ENCODE measurements around the gene AHCYL2.

DNA sequence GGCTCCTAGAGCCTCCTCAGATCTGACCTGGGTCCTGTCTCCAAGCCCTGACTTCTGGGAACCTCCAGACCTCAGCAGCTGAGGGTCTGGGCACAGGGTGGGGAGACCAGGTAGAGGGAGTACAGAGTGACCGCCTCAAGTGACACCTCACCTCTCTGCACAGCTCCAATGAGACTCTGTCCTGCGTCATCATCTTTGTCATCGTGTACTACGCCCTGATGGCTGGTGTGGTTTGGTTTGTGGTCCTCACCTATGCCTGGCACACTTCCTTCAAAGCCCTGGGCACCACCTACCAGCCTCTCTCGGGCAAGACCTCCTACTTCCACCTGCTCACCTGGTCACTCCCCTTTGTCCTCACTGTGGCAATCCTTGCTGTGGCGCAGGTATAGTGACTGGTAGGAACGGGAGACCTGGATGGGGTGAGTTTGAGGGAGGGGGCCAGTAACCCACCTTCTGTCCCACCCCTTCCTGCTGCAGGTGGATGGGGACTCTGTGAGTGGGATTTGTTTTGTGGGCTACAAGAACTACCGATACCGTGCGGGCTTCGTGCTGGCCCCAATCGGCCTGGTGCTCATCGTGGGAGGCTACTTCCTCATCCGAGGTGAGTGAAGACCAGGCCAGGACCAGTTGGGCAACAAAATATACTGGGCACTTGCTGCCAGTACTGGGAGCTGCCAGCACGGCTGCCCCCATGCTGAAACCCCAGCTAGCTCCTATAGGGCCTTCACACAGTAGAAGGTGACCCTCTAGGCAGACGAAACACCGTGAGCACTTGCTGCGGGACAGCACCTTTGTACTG, 18.6 kb upstream of the AHCYL2 start:
- no peak for TF ChIP-seq POLR2A (IDR thresholded peaks at IDR 0.05)
- no peak for TF ChIP-seq CTCF (IDR thresholded peaks at IDR 0.05)

All from adrenal gland (tissue), 5 donors.